ENCODE data around the gene ALX4. TPM values are rescaled to one million over a fixed set of nuclear protein-coding genes. Genes with fewer than 3 reads are reported as not detected.

Gene ALX4
- total and polyA plus RNA-seq, 2 of the 8 experiments (the other 6 are each of a cell fraction or from before 2014, with no cell fraction given), result not detected

GRCh38 chr11:44264761-44265160 lies 45.2 kb downstream of the ALX4 start (continued):
- TF ChIP-seq BACH1 (IDR thresholded peaks at IDR 0.05; ENCODE audit: low read length), result no peak
- no peak for TF ChIP-seq EZH2 (IDR thresholded peaks at IDR 0.05; ENCODE audit: low read depth, low read length, severe bottlenecking)
- no peak for TF ChIP-seq NRF1 (IDR thresholded peaks at IDR 0.05; ENCODE audit: low read depth, low read length)
- TF ChIP-seq CTCF (IDR thresholded peaks at IDR 0.05; ENCODE audit: control extremely low read depth in 1 of 3, insufficient read depth in 1 of 3, low read depth in 1 of 3, low read length in 3 of 3), result no peak
